Measurements from ENCODE around the gene SEMA4B.
A peak's percentile ranks its signal among the peaks of the same experiment; 100 is the strongest.
"Not testable (repeated sequence)": the region's sequence is repeated elsewhere in the genome, so short reads cannot be mapped to it uniquely, and the experiment has no call there.

SEMA4B gene

GRCh38 chr15:90201130-90201943 is at the start of gene SEMA4B:
Gene SEMA4B, plus strand, starts transcription at chr15:90201330. Its CDS starts 249 bp downstream, at chr15:90201579.
- peak; percentile 79 for DNase-seq

GRCh38 chr15:90151989-90152645 is 49.0 kb upstream of the SEMA4B start:
- DNase-seq = no peak

GRCh38 chr15:90153658-90154057 is 47.5 kb upstream of the SEMA4B start:
- no peak for DNase-seq

- no peak for DNase-seq
Measured at GRCh38 chr15:90154246-90154645, 46.9 kb upstream of the SEMA4B start.

- no peak for DNase-seq
Measured at GRCh38 chr15:90154861-90155626, 46.1 kb upstream of the SEMA4B start.

- no peak for DNase-seq
Measured at GRCh38 chr15:90159213-90159612, 41.9 kb upstream of the SEMA4B start.

GRCh38 chr15:90160781-90161727 is 40.1 kb upstream of the SEMA4B start:
- no peak for DNase-seq

- DNase-seq = no peak
Measured at GRCh38 chr15:90161950-90162361, 39.2 kb upstream of the SEMA4B start.

- no peak for DNase-seq
Measured at GRCh38 chr15:90162956-90163355, 38.2 kb upstream of the SEMA4B start.

GRCh38 chr15:90164239-90164638 is 36.9 kb upstream of the SEMA4B start:
- DNase-seq = not testable (repeated sequence)

GRCh38 chr15:90165157-90165556 is 36.0 kb upstream of the SEMA4B start:
- DNase-seq = no peak

- peak; percentile 60 for DNase-seq
Measured at GRCh38 chr15:90165659-90166489, 35.3 kb upstream of the SEMA4B start.

- DNase-seq = no peak
Measured at GRCh38 chr15:90167121-90167520, 34.0 kb upstream of the SEMA4B start.

GRCh38 chr15:90171623-90172022 is 29.5 kb upstream of the SEMA4B start:
- DNase-seq = no peak

- DNase-seq = no peak
Measured at GRCh38 chr15:90173372-90173771, 27.8 kb upstream of the SEMA4B start.

- no peak for DNase-seq
Measured at GRCh38 chr15:90174140-90174875, 26.8 kb upstream of the SEMA4B start.

- no peak for DNase-seq
Measured at GRCh38 chr15:90177012-90177411, 24.1 kb upstream of the SEMA4B start.

GRCh38 chr15:90178468-90179435 is 22.4 kb upstream of the SEMA4B start:
- peak; percentile 48 for DNase-seq

GRCh38 chr15:90181776-90182175 is 19.4 kb upstream of the SEMA4B start:
- no peak for DNase-seq
